ENCODE data around the gene XAGE1B.
"Not testable (repeated sequence)": the region's sequence is repeated elsewhere in the genome, so short reads cannot be mapped to it uniquely, and the experiment has no call there.

The XAGE1B gene

GRCh38 chrX:52516987-52517325 is at the start of gene XAGE1B:
XAGE1B (minus strand) TSS chrX:52517063; CDS start chrX:52515527, 1,536 bp downstream.
- not testable (repeated sequence) for DNase-seq (ENCODE audit: low read depth); H3K4me3 ChIP-seq (ENCODE audit: low read length)

- no peak overlapping the region for H3K4me3 ChIP-seq (ENCODE audit: low read length)
- TF ChIP-seq CTCF (conservative IDR thresholded peaks at IDR 0.05; ENCODE audit: low read length) = no peak
- no peak for DNase-seq (ENCODE audit: low read depth)
Observed at GRCh38 chrX:52563105-52563504, 46.2 kb upstream of the XAGE1B start.

- DNase-seq (ENCODE audit: low read depth) = no peak
- no peak for TF ChIP-seq CTCF (conservative IDR thresholded peaks at IDR 0.05; ENCODE audit: low read length)
- H3K4me3 ChIP-seq (ENCODE audit: low read length) = no peak overlapping the region
Observed at GRCh38 chrX:52558140-52558539, 41.3 kb upstream of the XAGE1B start.

GRCh38 chrX:52556741-52557140 is 39.9 kb upstream of the XAGE1B start:
- TF ChIP-seq CTCF (conservative IDR thresholded peaks at IDR 0.05; ENCODE audit: low read length) = no peak
- no peak overlapping the region for H3K4me3 ChIP-seq (ENCODE audit: low read length)
- no peak for DNase-seq (ENCODE audit: low read depth)

- no peak overlapping the region for H3K4me3 ChIP-seq (ENCODE audit: low read length)
- TF ChIP-seq CTCF (conservative IDR thresholded peaks at IDR 0.05; ENCODE audit: low read length) = no peak
- DNase-seq (ENCODE audit: low read depth) = no peak
Observed at GRCh38 chrX:52553995-52554642, 37.3 kb upstream of the XAGE1B start.

- not testable (repeated sequence) for H3K4me3 ChIP-seq (ENCODE audit: low read length); DNase-seq (ENCODE audit: low read depth)
Observed at GRCh38 chrX:52548769-52549168, 31.9 kb upstream of the XAGE1B start.

- H3K4me3 ChIP-seq (ENCODE audit: low read length) = no peak overlapping the region
- TF ChIP-seq CTCF (conservative IDR thresholded peaks at IDR 0.05; ENCODE audit: low read length) = no peak
- no peak for DNase-seq (ENCODE audit: low read depth)
Observed at GRCh38 chrX:52544147-52544840, 27.4 kb upstream of the XAGE1B start.

GRCh38 chrX:52542311-52542710 is 25.4 kb upstream of the XAGE1B start:
- no peak for DNase-seq (ENCODE audit: low read depth)
- H3K4me3 ChIP-seq (ENCODE audit: low read length) = no peak overlapping the region
- TF ChIP-seq CTCF (conservative IDR thresholded peaks at IDR 0.05; ENCODE audit: low read length) = no peak

- H3K4me3 ChIP-seq (ENCODE audit: low read length); DNase-seq (ENCODE audit: low read depth): not testable (repeated sequence)
Observed at GRCh38 chrX:52541051-52541450, 24.2 kb upstream of the XAGE1B start.

GRCh38 chrX:52516110-52516986 is 515 bp downstream of the XAGE1B start:
- not testable (repeated sequence) for DNase-seq (ENCODE audit: low read depth); H3K4me3 ChIP-seq (ENCODE audit: low read length)

- not testable (repeated sequence) for H3K4me3 ChIP-seq (ENCODE audit: low read length); DNase-seq (ENCODE audit: low read depth)
Observed at GRCh38 chrX:52511126-52511525, 5.7 kb downstream of the XAGE1B start.
